H1 (cell line): Measurements from ENCODE around the gene CERT1. TPM values are rescaled to one million over a fixed set of nuclear protein-coding genes. Genes with fewer than 3 reads are reported as not detected.

ENCODE experiments used
- HDAC2 ChIP-seq, 2 experiments: fragments of 300-600 bp in 1 of 2; sonication (generic) in 1 of 2; IDR thresholded peaks; 2 replicates each; pipeline ENCODE4 v1.6.1; 2011 to 2012; ENCODE audit warnings: low read depth in 2 of 2, low read length in 2 of 2, mild to moderate bottlenecking in 2 of 2, moderate library complexity in 2 of 2, borderline replicate concordance in 1 of 2, inconsistent platforms in 1 of 2
- SAP30 ChIP-seq: fragments of 300-600 bp; sonication (generic); IDR thresholded peaks from 2 replicates; pipeline ENCODE4 v1.7.1; 2012; ENCODE audit warnings: low read length, moderate library complexity, mild to moderate bottlenecking, inconsistent platforms; ENCODE audit not compliant: insufficient read depth, insufficient replicate concordance
- TBP ChIP-seq: IDR thresholded peaks from 2 replicates; pipeline ENCODE4 v1.6.1; 2011; ENCODE audit warnings: low read depth, low read length, improper control_type of control experiment
- polyA plus RNA-seq, 7 experiments: library from polyadenylated mRNA; depleted of rRNA in 3 of 7; stranded (reverse) in 5 of 7; unstranded in 2 of 7; fragments of >200 nt in 5 of 7; fragments of 200-250 nt in 2 of 7; gene quantifications; 1 replicate in 5 of 7; 2 replicates in 1 of 7; 4 replicates in 1 of 7; pipeline versions ENCODE4 v1.2.1 to v1.2.3, GENCODE V29; 2011 to 2013; ENCODE audit warnings: missing spikeins in 2 of 7, mixed read lengths in 2 of 7
- total RNA-seq: library from RNA; stranded (reverse); fragmentation: NEBNext Ultra II Directional; extraction: Animal tissue kit (Norgen Biotek cat#: 25700); gene quantifications from 2 replicates; pipeline ENCODE4 v1.2.1, GENCODE V29; 2021

The CERT1 gene
- total and polyA plus RNA-seq, 2 of the 8 experiments (the other 6 are each of a cell fraction or from before 2014, with no cell fraction given), result 7.8 to 55.3 TPM

DNA sequence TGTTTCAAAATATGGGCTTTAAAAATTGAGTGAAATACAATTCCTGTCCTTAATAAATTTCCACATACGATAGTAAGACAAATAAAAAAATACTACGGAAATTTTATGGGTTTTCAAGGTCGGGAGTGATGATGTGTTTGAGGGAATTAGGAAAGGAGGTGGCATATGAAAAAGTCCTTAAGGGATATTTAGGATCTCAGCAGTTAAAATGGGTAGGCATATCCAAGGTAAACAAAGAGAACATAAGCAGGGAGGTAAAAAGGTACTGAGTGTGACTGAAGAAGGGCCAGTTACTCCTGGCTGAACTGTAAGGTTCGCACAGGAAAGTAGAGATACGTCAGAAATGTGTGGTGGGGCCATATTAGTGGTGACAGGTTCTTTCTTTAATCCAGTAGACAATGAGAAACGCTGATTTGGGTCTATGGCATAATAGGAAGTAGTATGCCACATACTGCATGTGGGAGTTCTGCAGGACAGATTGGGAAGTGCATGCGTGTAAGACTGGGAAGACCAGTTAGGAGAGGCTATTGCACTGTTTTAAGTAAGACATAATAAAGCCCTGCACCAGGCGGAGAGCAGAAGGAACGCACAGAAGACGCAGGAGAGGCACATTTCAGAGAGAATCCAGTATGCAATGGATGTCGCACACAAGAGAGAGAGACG, 175.3 kb downstream of the CERT1 start (continued):
- TF ChIP-seq TBP (no peak), HDAC2 (IDR thresholded peaks at IDR 0.05; ENCODE audit: borderline replicate concordance in 1 of 2, low read depth in 2 of 2, low read length in 2 of 2) (no peak), SAP30 (no peak)
